Occipital lobe (tissue), 2 donors: ENCODE results near the gene DDR2. TPM values are rescaled to one million over a fixed set of nuclear protein-coding genes. Genes with fewer than 3 reads are reported as not detected.
"Not testable (repeated sequence)": the region's sequence is repeated elsewhere in the genome, so short reads cannot be mapped to it uniquely, and the experiment has no call there.

ENCODE experiments used
- DNase-seq: peaks from one replicate; lab custom pipeline; 2025; lab: John Stamatoyannopoulos, UW
- total RNA-seq: library from RNA; depleted of rRNA; stranded (reverse); fragments of >200 nt; gene quantifications from one replicate; pipeline ENCODE4 v1.2.3, GENCODE V29; 2014

Gene DDR2
- total RNA-seq: 7.5 TPM

DNA sequence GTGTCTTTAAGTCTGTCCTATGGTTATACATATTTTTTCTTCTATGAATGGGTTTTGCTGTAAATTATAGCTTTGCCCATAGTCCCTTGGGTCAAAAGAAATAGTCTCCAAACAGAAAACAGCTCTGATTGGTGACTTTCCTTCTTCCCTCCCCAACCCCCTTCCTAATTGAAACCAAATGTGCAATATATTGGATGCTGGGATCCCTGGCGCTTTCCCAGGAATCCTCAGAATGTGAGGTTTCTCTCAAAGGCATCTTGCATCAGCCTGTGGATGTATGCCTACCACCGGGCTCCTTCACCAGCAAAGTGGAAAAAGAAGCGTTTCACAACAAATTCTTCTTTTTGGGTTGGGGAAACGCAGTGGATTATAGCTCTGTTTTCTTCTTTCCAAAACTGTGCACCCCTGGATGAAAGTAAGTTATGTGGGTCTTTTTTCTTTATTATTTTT lies at the start of gene DDR2:
Gene DDR2 (plus strand): TSS at position 248 of the 450 bp plus-strand sequence. CDS start 86,600 bp downstream, outside the sequence.
- no peak for DNase-seq

DNA sequence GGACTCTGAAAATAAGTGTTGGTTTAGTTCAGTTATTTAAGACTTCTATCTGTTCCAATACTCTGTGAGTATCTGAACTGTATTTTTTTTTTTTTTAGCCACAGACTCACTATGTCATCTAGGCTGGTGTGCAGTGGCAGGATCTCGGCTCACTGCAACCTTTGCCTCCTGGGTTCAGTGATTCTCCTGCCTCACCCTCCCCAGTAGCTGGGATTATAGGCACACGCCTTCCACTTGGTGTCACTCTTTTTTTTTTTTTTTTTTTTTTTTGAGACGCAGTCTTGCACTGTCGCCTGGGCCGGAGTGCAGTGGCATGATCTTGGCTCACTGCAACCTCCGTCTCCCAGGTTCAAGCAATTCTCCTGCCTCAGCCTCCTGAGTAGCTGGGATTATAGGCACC lies 49.4 kb upstream of the DDR2 start:
- DNase-seq: not testable (repeated sequence)

DNA sequence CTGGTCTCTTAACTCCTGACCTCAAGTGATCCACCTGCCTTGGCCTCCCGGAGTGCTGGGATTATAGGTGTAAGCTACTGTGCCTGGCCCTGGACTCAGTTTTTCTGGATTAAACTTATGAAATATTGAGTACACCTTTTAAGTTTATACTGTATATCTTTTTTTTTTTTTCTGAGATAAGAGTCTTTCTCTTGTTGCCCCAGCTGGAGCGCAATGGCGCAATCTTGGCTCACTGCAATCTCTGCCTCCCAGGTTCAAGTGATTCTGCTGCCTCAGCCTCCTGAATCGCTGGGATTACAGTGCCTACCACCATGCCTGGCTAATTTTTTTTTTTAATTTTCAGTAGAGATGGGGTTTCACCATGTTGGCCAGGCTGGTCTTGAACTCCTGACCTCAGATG lies 47.2 kb upstream of the DDR2 start:
- not testable (repeated sequence) for DNase-seq

DNA sequence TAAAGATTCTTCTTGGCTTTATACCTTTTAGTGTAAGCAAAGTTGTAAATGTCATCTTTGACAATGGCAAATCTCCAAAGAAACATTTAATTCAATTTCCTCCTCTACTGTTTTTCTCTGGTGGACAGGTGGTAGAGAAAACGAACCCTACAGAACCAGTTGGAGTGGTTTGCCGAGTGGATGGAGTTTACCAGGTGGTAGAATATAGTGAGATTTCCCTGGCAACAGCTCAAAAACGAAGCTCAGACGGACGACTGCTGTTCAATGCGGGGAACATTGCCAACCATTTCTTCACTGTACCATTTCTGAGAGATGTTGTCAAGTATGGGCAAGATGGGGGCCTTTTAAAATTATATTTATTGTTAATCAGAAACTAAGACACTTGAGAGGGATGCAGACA lies 44.9 kb upstream of the DDR2 start:
- no peak for DNase-seq

DNA sequence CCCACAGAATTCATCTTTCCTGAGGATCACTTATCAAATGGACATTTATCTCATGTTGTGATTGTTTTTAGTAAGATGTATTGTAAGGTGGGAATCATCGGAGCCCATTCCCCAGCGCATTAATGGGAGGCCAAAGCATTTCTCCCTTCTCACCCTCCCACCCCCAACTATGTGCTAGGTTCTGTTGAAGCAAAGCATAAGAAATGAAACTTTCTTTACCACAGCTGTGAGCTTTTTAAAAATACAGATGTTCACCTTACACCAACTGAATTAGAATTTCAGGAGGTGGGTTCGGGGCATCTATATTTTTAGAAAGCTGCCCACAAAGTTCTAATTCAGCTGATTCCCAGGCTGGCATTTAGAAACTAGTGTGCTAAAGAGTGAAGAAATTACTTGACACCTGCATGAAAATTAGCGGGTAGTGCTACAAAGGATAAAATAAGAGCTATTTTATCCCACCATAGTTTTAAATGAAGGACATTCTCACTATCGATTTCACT lies 44.5 kb upstream of the DDR2 start:
- no peak for DNase-seq

DNA sequence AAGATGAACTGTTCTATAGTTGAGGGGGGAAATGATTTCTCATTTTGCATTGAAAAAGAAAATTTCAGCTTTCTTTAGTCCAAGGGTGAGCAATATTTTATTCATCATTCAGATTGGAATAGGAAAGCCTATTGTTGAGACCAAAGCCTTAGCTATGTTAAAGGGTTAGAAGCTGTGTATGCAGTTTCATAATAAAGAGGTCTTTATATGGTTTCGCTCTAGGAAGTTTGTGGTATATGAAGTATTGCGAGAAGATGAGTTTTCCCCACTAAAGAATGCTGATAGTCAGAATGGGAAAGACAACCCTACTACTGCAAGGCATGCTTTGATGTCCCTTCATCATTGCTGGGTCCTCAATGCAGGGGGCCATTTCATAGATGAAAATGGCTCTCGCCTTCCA lies 42.2 kb upstream of the DDR2 start:
- DNase-seq: no peak

DNA sequence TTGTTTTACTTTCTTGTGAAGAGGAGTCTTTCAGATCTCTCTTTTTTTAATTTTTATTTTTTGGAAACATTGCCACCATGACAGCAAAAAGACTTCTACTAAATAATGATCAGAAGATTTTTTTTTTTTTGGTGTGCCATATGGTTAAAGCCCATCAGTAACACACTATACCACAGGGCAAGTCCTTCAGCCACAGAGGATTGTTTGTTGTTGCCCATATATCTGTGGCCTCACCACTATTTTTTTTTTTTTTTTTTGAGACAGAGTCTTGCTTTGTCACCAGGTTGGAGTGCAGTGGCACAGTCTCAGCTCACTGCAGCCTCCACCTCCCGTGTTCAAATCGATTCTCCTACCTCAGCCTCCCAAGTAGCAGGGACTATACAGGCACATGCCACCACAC lies 41.6 kb upstream of the DDR2 start:
- DNase-seq: no peak

DNA sequence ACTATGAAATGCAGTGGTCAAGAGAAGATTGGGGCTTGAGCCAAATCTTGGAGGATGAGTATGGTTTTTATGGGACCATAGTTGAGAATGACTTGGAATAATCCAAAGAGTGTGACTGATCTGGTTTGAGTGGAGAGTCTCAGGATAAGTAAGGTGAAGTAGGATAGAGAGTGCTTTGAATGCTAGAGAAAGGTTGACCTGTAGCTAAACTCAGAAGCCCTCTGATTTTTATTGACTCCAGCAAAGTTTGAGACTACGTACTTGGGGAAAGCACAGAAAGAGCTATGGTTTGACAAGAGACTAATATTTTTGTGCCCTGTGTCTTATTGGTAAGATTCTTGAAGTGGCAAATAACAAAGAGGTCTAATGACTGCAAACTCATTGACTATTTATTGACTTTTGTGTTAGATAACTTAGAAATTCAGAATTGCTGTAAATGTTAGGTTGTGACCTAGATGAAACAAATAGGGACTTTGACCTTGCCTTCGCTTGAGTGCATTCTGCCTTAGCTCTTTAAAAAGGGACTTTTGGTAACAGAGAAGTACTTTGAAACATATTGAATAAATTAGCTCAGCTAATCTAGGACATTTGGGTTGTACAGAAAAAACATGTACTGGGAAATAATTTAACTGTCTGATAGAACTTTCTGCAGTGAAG lies 35.6 kb upstream of the DDR2 start:
- DNase-seq: no peak

DNA sequence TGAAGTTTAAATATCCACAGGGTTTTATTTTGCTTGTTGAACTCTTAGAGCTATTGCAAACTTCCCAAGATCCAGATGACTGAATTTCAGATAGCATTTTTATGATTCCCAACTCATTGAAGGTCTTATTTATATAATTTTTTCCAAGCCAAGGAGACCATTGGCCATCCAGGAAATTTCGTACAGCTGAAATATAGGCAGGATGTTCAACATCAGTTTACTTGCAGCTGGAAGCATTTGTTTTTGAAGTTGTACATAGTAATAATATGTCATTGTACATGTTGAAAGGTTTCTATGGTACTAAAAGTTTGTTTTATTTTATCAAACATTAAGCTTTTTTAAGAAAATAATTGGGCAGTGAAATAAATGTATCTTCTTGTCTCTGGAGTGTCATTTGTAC lies 32.8 kb upstream of the DDR2 start:
- no peak for DNase-seq

DNA sequence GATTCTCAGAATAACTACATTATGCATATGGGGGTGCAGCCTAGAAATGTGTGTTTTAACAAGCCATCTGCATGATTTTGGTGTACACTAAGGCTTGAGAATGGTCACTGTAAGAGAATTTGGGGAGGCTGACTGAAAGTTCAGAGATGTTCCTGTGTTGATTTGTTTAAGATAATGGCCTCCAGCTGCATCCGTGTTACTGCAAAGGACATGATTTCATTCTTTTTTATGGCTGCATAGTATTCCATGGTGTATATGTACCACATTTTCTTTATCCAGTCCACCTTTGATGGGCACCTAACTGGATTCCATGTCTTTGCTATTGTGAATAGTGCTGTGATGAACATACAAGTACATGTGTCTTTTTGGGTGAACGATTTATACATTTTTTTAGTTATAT lies 29.1 kb upstream of the DDR2 start:
- DNase-seq: not testable (repeated sequence)

DNA sequence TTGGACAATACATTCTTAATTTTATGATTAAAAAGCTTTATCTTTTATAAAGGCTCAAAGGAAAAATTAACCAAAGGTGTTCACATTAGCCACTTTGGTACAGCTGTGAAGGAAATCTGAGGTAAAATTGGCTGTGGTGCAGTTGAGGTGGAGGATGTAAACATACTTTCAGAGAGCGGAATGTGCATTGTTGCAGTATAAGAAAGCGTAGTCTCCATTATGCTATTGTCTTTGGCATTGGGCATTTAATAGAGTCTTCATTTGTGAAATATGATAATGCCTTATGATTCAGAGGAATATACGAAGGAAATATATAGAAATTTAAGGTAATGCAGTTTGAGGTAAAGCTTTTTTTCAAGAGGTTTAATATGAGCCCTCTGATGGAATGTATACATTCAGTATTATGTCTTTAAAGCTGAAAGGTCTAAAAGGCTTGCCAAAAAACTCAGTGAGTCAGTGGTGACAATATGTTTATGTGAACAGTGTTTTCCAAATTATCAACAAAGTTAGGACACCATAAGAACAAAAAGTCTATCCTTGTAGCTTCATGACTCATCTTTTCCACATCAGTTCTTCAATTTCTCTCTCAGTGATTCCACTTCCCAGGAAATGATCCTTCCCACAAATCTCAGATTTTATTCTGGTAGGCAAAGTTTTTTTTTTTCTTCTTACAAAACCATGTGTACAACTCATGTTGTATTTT lies 26.9 kb upstream of the DDR2 start:
- no peak for DNase-seq

DNA sequence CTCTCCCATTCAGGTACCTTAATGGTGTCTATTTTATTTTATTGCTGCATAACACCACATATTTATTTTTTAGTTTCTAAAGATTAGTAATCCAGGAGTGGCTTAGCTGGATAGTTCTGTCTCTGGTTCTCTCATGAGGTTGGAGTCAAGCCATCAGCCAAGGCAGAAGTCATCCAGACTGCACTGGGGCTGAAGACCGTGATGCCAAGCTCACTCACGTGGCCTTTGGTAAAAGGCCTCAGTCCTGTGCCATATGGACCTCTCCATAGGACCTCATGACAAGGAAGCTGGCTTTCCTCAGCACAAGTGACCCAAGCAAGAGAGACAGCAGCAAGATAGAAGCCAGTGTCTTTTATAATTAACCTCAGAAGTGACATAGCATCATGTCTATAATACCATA lies 23.0 kb upstream of the DDR2 start:
- no peak for DNase-seq

DNA sequence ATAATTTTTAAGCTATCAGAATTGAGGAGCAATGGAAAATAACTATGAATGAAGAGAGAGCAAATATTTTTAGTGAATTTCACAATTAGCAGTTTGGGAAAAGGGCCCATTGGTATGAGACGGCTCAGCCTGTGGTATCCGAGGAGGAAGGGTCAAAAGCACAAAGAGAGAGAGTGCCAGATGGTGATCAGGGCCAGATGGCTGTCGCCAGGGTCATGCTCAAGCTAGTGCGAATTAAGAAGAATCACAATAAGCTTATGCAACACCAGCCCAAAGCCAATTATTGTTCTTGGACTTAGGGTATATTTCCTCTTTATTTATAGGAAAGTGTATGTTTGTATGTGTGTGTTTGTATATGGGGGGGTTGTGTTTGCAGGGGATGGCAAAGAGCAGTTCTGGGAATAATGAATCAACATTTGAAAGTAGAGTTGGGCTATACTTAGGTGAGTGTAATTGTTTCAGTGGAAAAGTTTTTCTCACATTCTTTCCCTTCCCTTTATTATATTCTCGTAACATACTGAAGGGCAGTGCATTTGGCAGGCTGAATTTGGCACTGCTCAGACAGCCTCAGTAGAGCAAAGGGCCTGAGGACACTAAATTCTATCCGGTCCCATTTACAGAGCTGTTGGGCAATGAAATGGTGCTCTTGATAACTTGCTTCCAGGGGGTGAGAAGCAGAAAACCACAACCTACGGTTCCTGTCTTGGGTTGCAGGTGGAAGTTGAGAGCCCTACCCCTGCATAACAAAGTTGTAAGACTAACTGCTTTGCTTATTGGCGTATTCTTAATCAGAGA lies 19.5 kb upstream of the DDR2 start:
- no peak for DNase-seq

DNA sequence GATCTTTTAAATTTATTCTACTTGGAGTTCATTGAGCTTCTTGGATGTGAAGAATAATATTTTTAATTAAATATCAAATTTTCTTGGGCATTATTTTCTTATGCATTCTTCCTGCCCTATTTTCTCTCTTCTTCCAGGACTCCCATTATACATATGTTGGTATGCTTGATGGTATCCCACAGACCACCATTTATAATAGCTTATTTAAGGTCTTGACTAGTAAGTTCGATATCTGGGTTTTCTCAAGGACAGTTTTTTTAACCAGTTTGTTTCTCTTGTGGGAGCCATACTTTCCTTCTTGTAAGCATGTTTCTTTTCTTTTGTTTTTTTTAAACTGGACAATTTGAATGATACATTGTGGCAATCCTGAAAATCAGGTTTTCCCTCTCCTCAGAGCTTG lies 15.4 kb upstream of the DDR2 start:
- DNase-seq: no peak

DNA sequence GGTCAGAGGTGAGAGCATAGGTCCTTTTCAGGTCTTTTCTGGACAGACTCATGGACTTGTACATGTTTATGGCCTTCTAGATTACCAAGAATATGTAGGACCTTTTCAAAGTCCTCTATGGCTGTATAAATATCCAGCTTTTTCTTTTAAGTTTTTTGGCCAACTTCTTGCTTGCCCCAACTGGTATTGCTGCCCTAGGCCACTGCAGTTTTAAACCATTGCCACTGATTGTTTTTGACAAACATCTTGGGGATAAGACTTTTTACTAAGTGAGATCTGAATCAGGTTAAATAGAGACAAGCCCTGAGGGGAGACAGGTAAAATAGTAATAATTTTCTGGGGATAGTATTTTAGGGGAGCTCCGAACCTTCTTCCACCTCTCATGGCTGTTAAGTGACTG lies 14.8 kb upstream of the DDR2 start:
- no peak for DNase-seq

DNA sequence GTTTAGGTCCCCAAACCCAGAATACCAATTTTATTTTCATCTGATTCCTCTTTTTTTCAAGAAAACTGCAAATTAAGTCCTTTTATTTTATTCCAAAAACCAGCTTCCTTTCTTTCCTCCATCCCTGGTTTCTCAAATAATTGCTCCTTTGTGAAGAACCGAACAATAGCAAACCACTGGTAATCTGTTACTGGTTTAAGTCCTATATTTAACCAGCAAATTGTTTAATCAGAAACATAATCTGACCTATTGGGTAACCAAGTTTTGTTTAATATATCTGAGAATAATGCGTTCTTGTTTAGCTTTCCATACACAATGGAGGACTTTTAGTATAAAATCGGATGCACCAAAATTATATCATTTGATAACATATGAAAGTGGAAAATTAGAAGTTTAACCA lies 13.2 kb upstream of the DDR2 start:
- DNase-seq: no peak

DNA sequence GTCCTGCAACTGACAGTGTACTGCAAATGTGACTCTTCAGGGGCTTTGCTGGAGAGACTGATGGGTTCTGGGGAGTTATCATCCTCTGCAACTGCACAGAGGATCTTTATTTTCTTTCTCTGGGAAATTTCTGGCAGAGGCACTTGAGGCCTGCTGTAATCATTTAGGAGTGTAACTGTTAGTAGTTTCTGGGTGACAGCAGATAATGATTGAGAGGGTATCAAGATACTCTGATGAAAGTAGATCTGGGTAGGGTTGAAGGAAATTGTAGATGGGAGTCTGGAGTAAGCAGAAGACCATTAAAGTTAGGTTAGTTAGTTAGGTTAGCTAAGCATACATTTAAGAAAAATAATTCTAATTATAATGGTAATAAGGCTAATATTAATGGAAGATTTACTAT lies 11.0 kb upstream of the DDR2 start:
- no peak for DNase-seq

DNA sequence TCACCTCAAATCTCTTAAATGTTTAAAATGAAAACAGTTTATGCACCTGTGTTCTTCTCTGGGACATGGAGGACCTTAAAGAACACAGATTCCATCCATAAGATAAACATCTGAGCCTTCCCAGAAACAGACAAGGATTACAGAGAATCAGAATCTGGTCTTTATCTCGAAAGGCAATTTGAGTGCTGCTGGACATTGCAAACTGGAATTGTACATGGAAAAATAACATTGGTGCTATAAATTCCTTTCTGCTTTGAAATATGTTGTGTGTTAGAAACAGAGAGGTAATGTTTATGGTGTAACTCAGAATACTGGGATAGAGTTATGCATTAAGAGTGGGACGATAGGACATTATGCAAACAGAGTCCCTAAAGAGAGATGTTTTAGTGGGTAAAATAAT lies 6.6 kb upstream of the DDR2 start:
- no peak for DNase-seq

DNA sequence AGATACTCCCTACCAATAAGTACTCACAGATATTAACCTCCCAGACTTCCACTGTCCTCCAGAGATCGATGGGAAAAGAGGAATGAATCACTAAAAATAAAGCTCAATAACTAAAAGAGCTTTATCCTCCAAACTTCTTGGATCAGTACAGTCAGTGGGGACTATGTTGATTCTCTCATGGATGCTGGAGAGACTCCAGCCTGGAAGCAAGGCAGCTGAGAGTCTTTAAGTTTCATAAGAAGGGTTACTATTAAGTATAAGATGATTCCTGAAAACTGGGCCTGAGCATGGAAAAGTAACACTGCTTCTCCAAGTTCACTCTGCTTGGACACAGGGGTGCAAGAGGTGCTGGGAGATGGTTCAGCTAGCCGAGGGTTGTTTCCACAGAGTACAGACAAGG lies 6.2 kb upstream of the DDR2 start:
- no peak for DNase-seq

DNA sequence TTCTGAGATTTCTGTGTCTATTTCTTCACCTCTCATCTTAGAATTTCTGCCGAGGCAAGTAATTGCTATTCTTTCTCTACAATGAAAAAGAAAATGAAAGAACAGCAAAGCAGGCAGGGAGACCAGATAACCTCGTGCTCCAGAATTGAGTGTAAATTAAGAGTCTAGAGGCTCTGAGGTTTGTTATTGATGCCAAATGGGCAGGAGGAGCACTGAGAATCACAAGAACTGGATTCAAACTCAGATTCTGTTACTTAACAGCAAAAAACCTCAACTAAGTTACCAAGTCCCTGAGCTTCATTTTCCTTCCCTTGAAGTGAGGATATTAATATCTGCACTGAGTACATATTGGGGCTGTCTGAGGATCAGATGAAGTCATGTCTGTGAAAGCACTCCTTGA lies 5.5 kb upstream of the DDR2 start:
- no peak for DNase-seq

DNA sequence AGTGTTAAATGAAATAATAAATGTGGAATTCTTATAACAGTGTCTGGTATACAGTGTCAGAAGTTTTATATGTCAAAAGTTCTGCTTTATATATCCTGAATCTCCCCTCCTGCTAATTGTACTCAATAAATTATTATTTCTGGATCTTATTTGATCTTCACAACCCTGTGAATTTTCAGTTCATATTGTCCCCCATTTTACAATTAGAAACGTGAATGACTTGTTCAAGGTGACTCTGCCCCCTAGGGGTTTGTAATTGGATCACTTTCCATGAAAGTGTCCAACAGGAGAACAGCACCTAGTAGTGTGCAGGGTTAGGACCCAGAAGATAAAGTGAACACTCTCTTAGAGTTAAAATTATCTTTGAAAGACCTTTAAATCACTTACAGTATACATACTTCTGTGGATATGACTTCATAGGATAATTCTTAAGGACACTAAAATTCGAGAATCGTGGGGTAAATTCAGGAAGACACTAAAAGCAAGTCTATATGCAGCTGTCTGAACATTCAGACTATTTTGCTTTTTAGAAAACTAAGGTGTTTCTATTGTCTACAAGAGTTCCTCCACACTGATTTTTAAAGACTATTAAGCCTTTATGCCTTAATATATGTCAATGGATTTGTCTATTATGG lies 4.5 kb upstream of the DDR2 start:
- no peak for DNase-seq

DNA sequence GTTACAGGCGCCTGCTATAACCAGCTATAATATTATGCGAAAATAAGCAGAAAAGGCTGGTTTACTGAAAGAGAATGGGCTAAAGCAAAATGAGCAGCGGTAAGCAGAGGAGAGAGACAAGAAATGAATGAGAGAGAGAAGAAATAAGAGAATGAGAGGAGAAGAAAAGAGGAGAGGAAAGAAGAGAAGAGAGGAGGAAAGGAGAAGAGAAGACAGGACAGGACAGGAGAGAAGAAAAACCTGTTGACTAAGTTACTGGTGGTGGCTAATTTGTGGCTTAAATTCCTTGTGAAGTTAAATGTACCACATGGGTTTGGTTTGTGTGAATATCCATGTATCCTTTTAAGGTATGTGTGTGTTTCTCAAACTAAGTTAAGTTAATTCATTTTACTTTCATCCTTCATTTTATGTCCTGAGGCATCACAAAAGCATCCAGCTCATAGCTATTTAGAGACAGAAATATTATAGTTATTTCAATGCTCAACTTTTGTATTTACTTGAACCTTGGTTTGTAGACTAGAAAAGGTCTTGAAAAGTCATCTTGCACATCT lies 3.1 kb upstream of the DDR2 start:
- no peak for DNase-seq
